ENCODE results near the gene LPP. TPM values are rescaled to one million over a fixed set of nuclear protein-coding genes. Genes with fewer than 3 reads are reported as not detected.

The LPP gene
- total and polyA plus RNA-seq, 2 of the 4 experiments (the other 2 are of a cell fraction): 16.0 to 130 TPM

GRCh38 chr3:188166441-188166840 lies 12.5 kb downstream of the LPP start:
- Histone ChIP-seq H3K9me1 (ENCODE audit: insufficient read depth, low read length) (peaks cover 23% of the 10 kb centered on the region), H3K23ac (ENCODE audit: low read depth, low read length) (no peak overlapping the region), H2AK5ac (ENCODE audit: low read depth, low read length) (no peak overlapping the region), H3K4ac (ENCODE audit: low read depth, low read length) (no peak overlapping the region), H3K9me3 (ENCODE audit: control insufficient read depth, insufficient read depth, low read length) (no peaks in the 10 kb centered on the region), H3K27me3 (ENCODE audit: control insufficient read depth, insufficient read depth, low read length) (no peaks in the 10 kb centered on the region), H3K27ac (ENCODE audit: insufficient read depth, low read length) (no peak overlapping the region), H3K36me3 (ENCODE audit: control insufficient read depth, insufficient read depth, low read length) (peaks cover 6% of the 10 kb centered on the region), H3K56ac (ENCODE audit: extremely low read depth, insufficient read depth, low read length) (no peak overlapping the region), H4K91ac (ENCODE audit: insufficient read depth, low read depth, low read length) (no peak overlapping the region), H3K4me2 (ENCODE audit: low read depth, low read length) (no peak overlapping the region), H3K4me1 (ENCODE audit: control insufficient read depth, insufficient read depth, low read length) (peaks cover 8% of the 10 kb centered on the region), H3K79me1 (ENCODE audit: low read depth in 1 of 2, low read length in 2 of 2) (peaks cover 20 to 83% of the 10 kb centered on the region in 2 experiments; a peak in 3 of 4 replicates), H3K4me3 (ENCODE audit: insufficient read depth, low read depth, low read length) (no peak overlapping the region), H3K18ac (ENCODE audit: low read depth, low read length) (no peak overlapping the region), H4K5ac (ENCODE audit: low read depth, low read length) (no peak overlapping the region), H4K20me1 (ENCODE audit: insufficient read depth, low read length) (peaks cover 89% of the 10 kb centered on the region), H4K8ac (ENCODE audit: low read depth in 2 of 2, low read length in 2 of 2) (no peak overlapping the region), H3K9ac (ENCODE audit: low read depth, low read length) (no peak overlapping the region), H2BK15ac (ENCODE audit: low read depth, low read length) (no peak overlapping the region), H2BK20ac (ENCODE audit: low read depth, low read length) (no peak overlapping the region), H2BK120ac (ENCODE audit: low read depth, low read length) (no peak overlapping the region), H2AK9ac (replicated peaks; ENCODE audit: low read depth, low read length, poor library complexity) (no peak overlapping the region), H2BK5ac (ENCODE audit: low read depth, low read length, poor library complexity, severe bottlenecking) (no peak overlapping the region), H3K14ac (replicated peaks; ENCODE audit: low read depth, low read length) (no peak overlapping the region), H2AFZ (replicated peaks; ENCODE audit: low read length, poor library complexity) (no peak overlapping the region)
- ChIA-PET POLR2A (ENCODE audit: unreplicated experiment) (no interaction called here), CTCF (interaction anchor here (1.1 kb wide), 1 partner anchor 419 kb away, joined by 3 read pairs; no protein-coding TSS in a partner anchor)
- dilution Hi-C loops (cut with HindIII; ENCODE audit: low sequenced_read_pairs, unreplicated experiment): no loop called here
- intact Hi-C loops (cut with micrococcal nuclease): no loop called here
- in situ Hi-C loops (cut with MboI; ENCODE audit: low sequenced_read_pairs): loop anchor here (10.0 kb wide), 1 partner anchor 788 kb away; no protein-coding TSS in a partner anchor
- no peak for TF ChIP-seq NFE2L2 (IDR thresholded peaks at IDR 0.05; ENCODE audit: low read depth, low read length)
- TF ChIP-seq MXI1 (IDR thresholded peaks at IDR 0.05; ENCODE audit: borderline replicate concordance, low read depth, low read length): no peak
- TF ChIP-seq CEBPB (IDR thresholded peaks at IDR 0.05; ENCODE audit: low read depth, low read length): no peak
- no peak for TF ChIP-seq CHD1 (IDR thresholded peaks at IDR 0.05; ENCODE audit: low read depth, low read length)
- no peak for TF ChIP-seq SMC3 (IDR thresholded peaks at IDR 0.05; ENCODE audit: low read depth, low read length)
- no peak for TF ChIP-seq RCOR1 (IDR thresholded peaks at IDR 0.05; ENCODE audit: insufficient replicate concordance, low read length)
- no peak for DNase-seq
- no peak for ATAC-seq (ENCODE audit: low read depth)
- BruUV-seq (replicated peaks): no TSS peak
- WGBS, 2 experiments (ENCODE audit: extremely low coverage in 2 of 2, insufficient read length in 1 of 2): no CpG with 5 or more reads among the region's 3 CpGs
